SK-N-DZ (cell line): ENCODE measurements around the gene HTR5A.

Experiments used
- small RNA-seq, 2 experiments: library from RNA; depleted of rRNA; stranded (forward); fragments of <200 nt; gene quantifications; one replicate each; pipeline ENCODE3, GENCODE V24; 2014

The HTR5A gene

Small RNA genes lying within 50 kb of the gene (small RNA-seq; reads per million reads assigned to genes)
- 0 reads per million in 2 experiments for gene AC092628.1
